Stimulated activated CD8-positive, alpha-beta memory T cell treated with anti-CD3 and anti-CD28 coated beads, Interleukin-4, amount 100 ng/mL, for 4 hours (primary cell): Measurements from ENCODE around the gene TBC1D8B.
"Not testable (repeated sequence)": the region's sequence is repeated elsewhere in the genome, so short reads cannot be mapped to it uniquely, and the experiment has no call there.

Source experiments
- DNase-seq, 2 donors: peaks; one replicate each; pipeline ENCODE4 v3.0.0-alpha.2; 2020; ENCODE audit warnings: low read depth in 2 of 2, low spot score in 1 of 2

TBC1D8B gene

DNA sequence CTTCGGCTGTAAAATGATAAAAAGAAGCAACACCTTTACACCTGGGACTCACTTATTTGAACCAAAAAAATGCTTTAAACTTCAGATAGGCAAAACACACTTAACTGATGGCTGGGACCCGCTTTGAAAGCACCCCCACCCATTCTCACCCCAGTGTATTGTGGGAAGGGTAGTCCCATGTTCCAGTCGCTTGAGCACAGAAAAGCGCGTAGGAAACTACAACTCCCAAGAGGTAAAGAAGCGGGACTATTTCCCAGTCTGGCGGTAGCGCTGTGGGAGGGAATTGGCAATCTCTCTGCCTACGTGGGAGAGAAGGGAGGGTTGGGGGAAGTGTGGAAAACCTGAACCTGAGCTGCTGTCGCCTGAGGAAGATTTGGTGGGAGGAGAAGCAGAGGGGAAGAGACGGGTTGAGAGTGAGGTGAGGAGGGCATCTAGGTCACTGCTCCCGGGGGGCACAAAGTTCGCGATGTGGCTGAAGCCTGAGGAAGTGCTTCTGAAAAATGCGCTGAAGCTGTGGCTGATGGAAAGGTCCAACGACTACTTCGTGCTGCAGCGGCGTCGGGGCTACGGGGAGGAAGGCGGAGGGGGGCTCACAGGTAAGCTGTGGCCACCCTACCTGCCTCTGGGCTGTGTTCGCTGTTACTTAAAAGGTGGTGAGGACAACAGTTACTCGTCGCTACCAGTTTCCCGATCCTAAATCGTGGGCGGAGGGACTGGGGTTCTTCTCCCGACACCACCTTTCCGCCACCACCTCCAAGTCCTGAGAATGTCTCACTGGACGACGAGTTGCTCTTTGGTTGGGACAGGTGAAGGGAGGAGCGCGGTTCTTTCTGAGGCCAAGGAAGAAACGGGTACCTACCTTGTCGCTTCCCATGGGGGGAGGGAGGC is at the start of gene TBC1D8B:
Gene TBC1D8B, plus strand, starts transcription at position 286 of the 888 bp plus-strand sequence. Its CDS starts 181 bp downstream, at position 467.
- DNase-seq: no peak

DNA sequence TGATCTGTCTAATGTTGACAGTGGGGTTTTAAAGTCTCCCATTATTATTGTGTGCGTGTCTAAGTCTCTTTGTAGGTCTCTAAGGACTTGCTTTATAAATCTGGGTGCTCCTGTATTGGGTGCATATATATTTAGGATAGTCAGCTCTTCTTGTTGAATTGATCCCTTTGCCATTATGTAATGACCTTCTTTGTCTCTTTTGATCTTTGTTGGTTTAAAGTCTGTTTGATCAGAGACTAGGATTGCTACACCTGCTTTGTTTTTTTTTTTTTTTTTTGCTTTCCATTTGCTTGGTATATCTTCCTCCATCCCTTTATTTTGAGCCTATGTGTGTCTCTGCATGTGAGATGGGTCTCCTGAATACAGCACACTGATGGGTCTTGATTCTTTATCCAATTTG is 33.2 kb upstream of the TBC1D8B start:
- not testable (repeated sequence) for DNase-seq

DNA sequence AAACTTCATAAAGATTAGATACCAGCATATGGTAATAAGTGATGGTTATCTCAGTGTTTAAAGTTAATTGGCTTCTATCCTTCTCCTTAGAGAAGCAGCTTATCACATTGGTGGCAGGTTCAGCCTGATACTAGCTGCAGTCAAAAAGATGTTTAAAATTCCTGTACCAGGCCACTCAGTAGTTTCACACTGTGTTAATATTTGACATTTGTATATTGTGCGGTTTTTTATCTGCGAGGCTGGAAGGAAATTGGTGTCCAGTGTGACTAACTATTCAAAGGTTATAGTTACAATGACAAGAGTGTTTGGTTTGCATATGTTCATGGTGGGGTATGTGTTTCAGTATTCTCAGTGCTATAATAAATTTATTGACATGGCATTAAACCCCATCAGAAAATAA is 27.5 kb upstream of the TBC1D8B start:
- no peak for DNase-seq

DNA sequence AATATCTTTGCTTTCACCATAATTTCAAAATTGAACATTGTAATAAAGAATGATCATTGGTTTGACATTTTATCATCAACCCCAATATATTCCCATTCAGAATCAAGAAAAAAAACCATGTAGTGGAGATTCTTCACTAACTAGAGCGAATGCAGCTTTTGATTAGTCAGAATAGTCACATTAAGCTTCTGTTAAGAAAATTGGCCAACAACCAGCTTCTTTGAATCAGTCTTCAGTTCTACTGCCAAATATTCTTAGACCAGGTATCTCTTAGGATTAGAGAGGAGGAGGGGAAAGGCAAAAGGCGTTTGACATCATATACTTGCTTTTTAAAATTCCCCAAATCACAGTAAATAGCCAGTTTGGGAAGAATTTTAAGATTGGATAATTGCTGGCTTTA is 22.2 kb upstream of the TBC1D8B start:
- no peak for DNase-seq

DNA sequence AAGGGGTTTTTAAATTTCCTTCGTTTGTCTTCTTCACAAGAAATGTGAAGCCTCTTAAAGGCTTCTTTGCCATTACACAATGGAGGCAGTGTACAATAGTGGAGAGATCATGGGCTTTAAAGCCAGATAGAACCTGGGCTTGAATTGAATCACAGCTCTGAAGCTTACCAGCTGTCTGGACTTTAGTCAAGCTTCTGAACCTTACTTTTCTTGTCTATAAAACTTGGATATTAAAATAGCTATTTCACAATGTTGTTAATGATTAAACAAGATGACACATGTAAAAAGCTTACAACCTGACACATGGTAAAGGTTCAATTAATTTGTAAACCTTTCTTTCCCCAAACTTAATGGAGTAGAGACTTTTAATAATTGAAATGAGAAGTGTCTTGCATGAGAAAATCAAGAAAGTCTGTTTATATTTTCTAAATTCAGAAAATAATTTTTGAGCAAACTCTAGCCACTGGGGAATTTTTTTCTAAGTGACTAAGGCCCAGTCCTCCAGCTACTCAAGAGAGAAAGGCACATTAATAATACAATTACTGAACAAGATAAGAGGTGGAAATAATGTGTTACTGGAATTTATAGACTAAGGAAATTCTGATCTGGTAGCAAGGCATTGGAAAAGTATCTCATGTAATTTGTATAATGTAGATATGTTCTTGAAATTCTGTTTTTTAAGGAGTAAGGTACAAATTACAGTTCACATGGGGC is 21.7 kb upstream of the TBC1D8B start:
- DNase-seq: no peak

DNA sequence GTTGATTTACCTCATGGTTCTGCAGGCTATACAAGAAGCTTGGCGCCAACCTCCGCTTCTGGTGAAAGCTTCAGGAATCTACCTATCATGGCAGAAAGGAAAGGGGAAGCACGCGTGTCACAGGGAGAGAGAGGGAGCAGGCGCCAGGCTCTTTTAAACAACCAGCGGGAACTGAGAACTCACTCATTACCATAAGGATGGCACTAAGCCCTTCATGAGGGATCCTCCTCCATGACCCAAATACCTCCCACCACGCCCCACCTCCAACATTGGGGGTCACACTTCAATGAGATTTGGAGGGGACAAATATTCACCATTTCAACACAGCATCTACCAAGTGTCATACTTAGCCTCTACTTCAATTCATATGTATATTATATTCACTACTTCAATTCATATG is 18.8 kb upstream of the TBC1D8B start:
- DNase-seq: no peak

DNA sequence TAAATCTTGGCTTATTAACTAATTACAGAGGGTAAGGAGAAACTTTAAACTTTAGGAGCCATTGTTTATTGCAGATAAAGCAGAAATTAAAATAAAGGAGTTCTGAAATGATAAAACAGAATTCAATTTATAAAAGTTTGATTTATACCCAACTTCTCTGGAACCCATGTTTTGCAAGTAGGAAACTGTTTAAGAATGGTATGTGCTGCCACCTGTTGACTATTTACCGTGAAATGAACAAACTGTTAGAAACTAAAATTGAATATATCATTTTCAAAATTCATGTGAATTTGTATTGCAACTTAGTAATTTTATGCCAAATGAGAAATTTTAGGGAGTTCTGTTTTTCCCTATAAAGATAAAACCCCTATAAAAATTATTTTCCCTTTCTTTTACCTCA is 11.0 kb upstream of the TBC1D8B start:
- no peak for DNase-seq

DNA sequence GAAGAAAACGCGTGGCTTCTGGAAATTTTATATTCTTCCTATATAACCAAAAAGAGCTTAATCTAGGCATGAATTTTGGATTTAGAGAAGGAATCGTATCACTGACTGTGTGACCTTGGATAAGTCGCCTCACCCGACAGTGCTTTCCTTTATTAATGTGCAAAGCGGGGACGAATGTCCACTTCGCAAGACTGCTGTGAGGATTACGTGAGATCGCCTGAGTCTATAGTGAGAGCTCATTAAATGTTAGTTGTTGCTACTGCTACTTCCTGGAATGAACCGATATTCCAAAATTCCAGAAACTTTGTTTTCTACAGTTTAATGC is 448 bp upstream of the TBC1D8B start:
- no peak for DNase-seq

DNA sequence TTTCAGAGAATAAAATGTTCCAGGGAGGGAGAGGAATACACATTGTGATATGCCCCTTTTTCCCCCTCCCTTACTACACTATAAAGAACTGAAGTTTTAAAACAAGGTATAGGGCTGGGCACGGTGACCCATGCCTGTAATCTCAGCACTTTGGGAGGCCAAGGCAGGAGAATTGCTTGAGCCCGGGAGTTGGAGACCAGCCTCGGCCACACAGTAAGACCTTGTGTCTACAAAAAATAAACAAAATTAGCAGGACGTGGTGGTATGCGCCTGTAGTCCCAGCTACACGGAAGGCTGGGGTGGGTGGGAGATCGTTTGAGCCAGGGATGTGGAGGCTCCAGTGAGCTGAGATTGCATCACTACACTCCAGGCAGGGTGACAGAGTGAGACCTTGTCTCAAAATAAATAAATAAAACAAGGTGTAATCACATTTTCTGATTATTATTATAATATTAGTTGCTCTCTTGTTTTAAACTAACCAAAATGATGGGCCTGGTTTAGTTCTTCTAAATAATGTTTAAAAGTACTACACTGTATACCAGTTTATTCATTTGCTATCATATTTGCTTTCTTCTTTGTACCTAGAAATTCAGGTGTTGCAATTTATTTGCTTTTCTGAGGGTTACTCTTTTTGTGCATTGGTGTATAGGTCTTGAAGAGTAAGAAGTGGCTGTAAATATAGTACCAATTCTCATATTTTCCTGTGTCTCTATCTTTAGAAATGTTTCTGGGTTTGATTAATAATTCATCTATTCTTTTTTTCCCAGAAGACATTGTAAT is 8.8 kb downstream of the TBC1D8B start:
- no peak for DNase-seq

DNA sequence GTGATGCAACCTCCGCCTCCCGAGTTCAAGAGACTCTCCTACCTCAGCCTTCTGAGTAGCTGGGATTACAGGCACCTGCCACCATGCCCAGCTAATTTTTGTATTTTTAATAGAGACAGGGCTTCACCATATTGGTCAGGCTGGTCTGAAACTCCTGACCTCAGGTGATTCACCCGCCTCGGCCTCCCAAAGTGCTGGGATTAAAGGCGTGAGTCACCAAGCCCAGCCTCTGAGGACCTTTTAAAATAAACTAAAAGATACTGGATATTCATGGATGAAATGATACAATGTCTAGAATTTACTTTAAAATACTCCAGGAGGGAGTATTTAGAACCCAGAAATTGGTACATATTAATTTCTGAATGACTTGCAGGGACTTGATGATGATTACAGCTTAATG is 10.5 kb downstream of the TBC1D8B start:
- DNase-seq: not testable (repeated sequence)

DNA sequence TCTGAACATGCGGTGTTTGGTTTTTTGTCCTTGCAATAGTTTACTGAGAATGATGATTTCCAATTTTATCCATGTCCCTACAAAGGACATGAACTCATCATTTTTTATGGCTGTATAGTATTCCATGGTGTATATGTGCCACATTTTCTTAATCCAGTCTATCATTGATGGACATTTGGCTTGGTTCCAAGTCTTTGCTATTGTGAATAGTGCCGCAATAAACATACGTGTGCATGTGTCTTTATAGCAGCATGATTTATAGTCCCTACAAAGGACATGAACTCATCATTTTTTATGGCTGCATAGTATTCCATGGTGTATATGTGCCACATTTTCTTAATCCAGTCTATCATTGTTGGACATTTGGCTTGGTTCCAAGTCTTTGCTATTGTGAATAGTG is 11.6 kb downstream of the TBC1D8B start:
- DNase-seq: not testable (repeated sequence)

DNA sequence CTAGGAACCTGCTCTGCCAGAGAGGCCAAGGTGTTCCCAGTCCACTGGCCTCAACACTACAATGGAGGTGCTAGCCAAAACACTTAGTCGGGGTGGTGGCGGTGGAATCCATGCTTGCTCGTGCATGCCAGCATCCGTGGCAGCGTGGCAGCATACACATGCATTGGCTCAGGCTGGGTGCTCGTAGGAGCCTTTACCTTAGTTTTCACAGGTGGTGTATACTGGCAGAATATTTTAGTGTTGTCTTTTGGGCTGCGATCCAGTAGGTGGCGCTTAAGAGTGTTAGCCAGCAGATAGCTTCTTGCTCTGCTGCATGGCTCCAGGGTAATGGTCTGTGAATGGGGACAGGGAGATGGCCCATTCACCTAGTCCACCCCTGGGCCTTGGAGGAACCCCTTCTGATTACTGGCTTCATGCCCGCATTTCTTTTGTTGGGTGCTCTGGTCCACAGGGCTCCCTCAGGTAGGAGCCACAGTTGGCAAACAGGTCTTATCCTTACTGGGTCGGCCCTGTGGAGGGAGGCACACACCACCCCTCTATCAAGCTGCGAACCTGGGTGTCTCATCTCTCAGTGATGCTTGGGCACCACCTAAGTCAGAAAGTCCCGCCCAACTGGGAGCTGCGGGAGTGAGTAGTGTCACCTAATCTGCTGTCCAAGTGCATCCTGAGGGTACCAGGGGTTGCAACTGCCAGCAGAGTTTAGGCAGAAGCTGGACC is 60.7 kb downstream of the TBC1D8B start:
- DNase-seq: no peak

DNA sequence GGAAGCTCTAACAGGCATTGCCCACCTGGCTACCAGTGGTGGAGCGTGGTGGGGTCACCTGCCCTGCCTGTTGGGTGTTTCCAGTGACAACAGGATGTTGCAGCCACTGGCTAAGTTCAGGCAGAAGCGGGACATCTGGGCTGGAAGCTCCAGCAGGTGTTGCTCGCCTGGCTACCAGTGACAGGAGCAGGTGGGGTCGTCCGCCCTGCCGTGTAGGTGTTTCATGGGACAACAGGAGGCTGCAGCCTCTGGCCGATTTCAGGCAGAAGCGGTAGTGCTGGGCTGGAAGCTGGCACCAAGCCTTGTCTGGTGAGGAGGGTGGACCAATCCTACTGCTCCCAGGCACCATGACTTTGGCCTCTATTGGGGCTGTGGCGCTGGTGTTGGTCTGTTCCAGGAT is 61.2 kb downstream of the TBC1D8B start:
- no peak for DNase-seq

DNA sequence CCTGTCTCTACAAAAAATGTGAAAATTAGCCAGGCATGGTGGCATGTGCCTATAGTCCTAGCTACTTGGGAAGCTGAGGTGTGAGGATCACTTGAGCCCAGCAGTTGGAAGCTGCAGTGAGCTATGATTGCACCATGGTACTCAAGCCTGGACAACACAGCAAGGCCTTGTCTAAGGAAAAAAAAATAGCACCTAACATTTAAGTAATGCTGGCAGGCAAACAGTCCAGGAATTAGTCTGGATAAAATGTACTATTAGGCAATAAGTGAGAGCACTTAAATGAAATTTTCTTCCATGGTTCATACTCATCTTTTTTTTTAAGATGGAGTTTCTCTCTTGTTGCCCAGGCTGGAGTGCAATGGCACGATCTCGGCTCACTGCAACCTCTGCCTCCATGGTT is 70.3 kb downstream of the TBC1D8B start:
- not testable (repeated sequence) for DNase-seq

DNA sequence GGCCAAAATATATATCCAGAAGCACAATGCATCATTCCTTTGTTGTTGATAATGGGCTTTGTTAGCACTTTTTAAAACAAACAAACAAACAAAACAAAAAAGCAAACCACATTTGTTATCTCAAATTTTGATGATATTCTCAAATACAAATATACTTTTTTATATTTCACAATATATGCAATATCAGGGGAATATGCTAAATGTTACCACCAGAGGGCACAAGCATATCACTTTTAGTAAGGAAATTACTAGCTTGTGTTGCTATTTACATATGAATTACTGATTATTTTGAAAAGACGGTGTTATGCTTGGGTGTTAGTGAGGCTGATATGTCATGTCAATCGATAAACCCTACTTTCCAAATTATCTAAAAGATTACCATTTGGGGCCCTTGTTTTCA is 71.6 kb downstream of the TBC1D8B start:
- no peak for DNase-seq

DNA sequence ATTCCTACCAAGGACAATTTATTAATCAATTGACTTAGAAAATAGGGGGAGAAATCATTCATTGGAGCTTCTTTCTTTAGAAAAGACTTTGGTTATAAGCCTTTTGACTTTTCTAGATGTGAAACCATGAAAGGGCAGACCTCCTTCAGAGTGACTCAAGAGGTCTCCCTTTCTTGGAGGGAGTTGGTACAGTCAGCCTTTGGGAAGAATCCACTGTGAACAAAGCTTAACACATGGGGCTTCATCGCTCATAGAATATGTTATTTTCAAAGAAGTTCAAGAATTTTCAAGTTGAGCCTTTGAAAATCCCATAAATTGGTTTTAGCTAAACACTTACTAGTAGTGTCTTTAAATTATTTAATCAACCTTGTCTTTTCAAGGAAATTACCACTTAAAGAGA is 72.7 kb downstream of the TBC1D8B start:
- DNase-seq: no peak

DNA sequence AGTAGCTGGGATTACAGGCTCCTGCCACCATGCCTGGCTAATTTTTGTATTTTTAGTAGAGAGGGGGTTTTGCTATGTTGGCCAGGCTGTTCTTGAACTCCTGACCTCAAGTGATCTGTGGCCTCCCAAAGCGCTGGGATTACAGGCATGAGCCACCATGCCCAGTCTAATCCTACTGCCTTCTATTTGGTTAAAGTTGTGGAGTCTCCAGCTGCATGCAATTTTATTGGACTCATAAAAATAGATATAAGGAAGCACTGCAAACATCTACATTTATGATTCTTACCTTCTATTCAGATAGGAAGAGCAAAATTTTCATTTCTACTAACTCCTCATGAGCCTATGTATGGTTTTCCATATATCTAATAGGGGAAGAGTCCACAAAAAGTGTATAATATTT is 87.0 kb downstream of the TBC1D8B start:
- DNase-seq: no peak

DNA sequence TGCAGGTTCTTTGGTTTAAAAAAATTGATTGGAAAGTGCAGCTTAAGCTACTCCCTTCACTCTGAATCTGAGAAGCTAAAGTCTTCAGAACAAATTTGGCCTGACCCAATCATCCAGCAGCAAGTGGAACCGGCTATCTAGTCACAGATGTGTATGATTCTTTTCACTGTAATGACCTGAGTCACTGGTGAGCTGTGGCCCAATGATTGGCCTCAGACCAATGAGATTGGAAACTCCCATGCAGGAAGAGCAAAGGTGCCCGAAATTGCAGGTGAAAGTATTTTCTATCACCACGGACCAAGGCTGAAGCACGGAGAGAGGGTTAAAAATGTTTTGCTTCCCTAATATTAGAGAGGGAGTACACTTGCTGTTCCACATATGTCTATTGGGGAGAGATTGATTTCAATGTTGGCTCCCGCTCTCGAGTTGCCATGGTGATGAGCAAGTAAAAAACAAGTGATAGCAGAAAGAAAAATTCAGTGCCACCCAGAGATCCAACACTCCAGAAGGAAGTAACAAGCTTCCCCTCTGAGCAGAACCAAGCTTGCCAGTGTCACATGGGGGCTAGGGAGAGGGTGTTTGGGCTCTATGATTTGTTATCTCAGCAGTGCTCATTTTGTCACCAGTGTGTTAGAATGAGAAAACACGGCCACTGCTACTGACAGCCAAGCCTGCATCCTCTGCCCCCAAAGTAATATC is 89.4 kb downstream of the TBC1D8B start:
- no peak for DNase-seq

DNA sequence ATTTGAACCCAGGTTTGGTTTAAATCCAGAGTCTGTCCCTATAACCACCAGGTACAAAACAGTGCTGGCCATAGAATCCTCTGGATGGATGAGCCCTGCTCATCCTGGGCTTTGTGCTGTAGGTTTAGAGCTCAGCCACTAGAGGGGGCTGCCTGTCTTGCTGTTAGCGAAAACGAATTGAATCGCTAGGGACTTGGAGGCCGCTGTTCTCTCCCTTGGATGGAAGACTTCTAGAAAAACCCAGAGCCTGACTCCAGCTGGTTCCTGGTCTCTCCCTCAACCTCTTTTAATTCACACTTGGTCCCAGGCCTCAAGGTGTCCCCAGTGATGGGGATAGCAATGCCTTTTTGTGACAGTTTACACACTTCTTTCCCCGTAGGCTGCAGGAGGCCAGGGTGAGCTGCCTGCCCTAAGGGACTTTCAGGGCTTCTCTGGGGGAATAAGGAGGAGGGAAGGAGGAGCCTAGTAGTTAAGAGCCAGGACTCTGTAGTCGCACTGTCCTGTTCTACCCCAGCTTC is 92.0 kb downstream of the TBC1D8B start:
- DNase-seq: peak in 1 of 2 donors; percentile 8

DNA sequence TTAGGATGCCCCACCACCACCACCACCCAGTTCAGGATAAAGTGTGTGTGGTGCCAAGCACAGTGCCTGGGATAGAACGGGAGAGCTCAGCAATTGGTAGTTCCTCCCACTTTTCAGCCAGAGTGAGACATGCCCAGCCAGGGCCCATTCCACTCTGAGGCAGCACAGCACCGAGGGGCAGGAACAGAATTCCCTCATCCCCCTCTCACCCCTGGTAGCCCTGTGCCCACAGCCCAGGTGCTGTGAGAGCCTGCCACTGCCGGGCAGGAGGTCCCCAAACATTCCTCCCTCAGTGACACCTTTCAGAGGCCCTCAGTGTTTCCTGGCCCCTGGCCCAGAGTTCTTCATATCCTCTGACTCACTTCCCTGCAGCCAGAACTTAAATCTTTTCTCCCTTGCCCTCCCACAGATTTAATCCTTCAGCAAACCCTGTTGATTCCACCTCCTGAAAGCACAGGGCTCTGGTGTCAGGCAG is 92.5 kb downstream of the TBC1D8B start:
- DNase-seq: no peak
